Measurements from ENCODE around the gene KCND3. TPM values are rescaled to one million over a fixed set of nuclear protein-coding genes. Genes with fewer than 3 reads are reported as not detected.
A peak's percentile ranks its signal among the peaks of the same experiment; 100 is the strongest.

KCND3 gene
- total RNA-seq, 1 donor from 2014 or later: 8.1 TPM

DNA sequence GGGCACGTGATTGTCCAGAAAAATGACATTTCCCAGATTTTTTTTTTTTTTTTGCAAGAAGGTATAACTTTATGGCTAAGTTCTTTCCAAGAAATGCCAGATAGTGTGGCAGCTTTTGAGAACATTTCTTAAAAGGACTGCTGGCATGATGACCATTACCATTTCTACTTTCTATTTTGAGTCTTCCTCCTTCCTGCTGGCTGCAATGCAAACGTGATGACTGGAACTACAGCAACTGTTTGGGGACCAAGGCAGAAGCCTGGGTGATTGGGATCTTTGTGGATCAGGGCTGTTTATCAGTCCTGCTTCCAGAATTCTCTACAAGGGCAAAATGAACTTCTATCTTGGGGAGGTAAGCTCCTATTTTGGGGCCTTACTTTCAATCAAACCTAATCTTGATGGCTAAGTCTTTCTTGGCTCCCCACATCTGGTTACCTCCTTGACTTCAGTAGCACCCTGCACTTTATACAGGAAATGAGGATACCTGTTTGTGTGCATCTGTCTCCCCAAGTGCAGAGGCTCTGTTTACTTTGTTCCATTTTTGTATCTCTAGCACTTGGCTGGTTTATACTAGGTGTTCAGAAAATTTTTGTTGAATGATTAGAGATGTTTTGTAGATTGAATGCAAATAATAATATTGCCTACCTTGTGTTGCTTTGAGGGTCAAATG lies 237.4 kb downstream of the KCND3 start:
- H3K27me3 ChIP-seq: no peaks in the 10 kb centered on the region
- DNase-seq (ENCODE audit: extremely low spot score in 2 of 2): no peak
- no peak overlapping the region for H3K27ac ChIP-seq
- TF ChIP-seq, protein P1, sequence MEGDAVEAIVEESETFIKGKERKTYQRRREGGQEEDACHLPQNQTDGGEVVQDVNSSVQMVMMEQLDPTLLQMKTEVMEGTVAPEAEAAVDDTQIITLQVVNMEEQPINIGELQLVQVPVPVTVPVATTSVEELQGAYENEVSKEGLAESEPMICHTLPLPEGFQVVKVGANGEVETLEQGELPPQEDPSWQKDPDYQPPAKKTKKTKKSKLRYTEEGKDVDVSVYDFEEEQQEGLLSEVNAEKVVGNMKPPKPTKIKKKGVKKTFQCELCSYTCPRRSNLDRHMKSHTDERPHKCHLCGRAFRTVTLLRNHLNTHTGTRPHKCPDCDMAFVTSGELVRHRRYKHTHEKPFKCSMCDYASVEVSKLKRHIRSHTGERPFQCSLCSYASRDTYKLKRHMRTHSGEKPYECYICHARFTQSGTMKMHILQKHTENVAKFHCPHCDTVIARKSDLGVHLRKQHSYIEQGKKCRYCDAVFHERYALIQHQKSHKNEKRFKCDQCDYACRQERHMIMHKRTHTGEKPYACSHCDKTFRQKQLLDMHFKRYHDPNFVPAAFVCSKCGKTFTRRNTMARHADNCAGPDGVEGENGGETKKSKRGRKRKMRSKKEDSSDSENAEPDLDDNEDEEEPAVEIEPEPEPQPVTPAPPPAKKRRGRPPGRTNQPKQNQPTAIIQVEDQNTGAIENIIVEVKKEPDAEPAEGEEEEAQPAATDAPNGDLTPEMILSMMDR (IDR thresholded peaks at IDR 0.05): no peak
- TF ChIP-seq POLR2AphosphoS5 (IDR thresholded peaks at IDR 0.05; ENCODE audit: insufficient read depth in 1 of 2, low read depth in 1 of 2) (no peak), POLR2A (IDR thresholded peaks at IDR 0.05) (no peak)
- no peak overlapping the region for H3K4me3 ChIP-seq
- intact Hi-C loops (cut with DNase I): no loop called here
- peaks cover 16% of the 10 kb centered on the region for H3K4me1 ChIP-seq
- H3K9me3 ChIP-seq: no peaks in the 10 kb centered on the region
- H3K36me3 ChIP-seq: no peaks in the 10 kb centered on the region

DNA sequence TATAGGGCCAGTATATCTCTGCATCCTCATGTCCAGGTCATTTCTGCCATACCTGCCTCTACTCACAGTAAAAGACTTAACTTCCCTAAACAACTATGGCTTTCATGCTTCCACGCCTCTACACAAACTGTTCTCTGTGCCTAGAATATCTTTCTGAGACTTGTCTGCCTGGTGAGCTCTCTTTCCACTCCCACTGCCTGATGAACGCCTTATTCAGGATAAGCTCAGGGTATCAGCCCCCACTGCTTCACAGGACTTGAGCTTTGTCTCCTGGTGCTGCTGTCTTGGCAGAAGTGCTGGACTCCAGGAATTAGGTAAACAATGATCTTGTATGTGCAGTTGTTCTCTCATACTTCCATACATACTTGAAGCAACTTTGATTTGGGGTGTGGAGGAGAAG lies 238.6 kb downstream of the KCND3 start:
- TF ChIP-seq POLR2A (IDR thresholded peaks at IDR 0.05) (no peak), POLR2AphosphoS5 (IDR thresholded peaks at IDR 0.05; ENCODE audit: insufficient read depth in 1 of 2, low read depth in 1 of 2) (no peak)
- TF ChIP-seq, protein P1 (IDR thresholded peaks at IDR 0.05): no peak
- Histone ChIP-seq H3K27me3 (no peaks in the 10 kb centered on the region), H3K9me3 (no peaks in the 10 kb centered on the region), H3K4me1 (peaks cover 8% of the 10 kb centered on the region), H3K4me3 (no peak overlapping the region), H3K27ac (no peak overlapping the region), H3K36me3 (no peaks in the 10 kb centered on the region)
- intact Hi-C loops (cut with DNase I): no loop called here
- no peak for DNase-seq (ENCODE audit: extremely low spot score in 2 of 2)

- no peaks in the 10 kb centered on the region for H3K27me3 ChIP-seq
- no peak overlapping the region for H3K27ac ChIP-seq
- intact Hi-C loops (cut with DNase I): loop anchor here (10.0 kb wide), 1 partner anchor 245 kb away; the partner anchor contains the start of genes ADORA3 and TMIGD3
- H3K9me3 ChIP-seq: no peaks in the 10 kb centered on the region
- H3K4me3 ChIP-seq: no peak overlapping the region
- no peak for TF ChIP-seq POLR2A (IDR thresholded peaks at IDR 0.05)
- TF ChIP-seq POLR2AphosphoS5 (IDR thresholded peaks at IDR 0.05; ENCODE audit: insufficient read depth in 1 of 2, low read depth in 1 of 2): no peak
- TF ChIP-seq, protein P1 (IDR thresholded peaks at IDR 0.05): no peak
- H3K36me3 ChIP-seq: no peaks in the 10 kb centered on the region
- DNase-seq (ENCODE audit: extremely low spot score in 2 of 2): no peak
- peaks cover 2% of the 10 kb centered on the region for H3K4me1 ChIP-seq
Measured at GRCh38 chr1:111749628-111750027, 239.8 kb downstream of the KCND3 start.

GRCh38 chr1:111747947-111748346 lies 241.5 kb downstream of the KCND3 start:
- Histone ChIP-seq H3K36me3 (no peaks in the 10 kb centered on the region), H3K9me3 (no peaks in the 10 kb centered on the region), H3K4me1 (no peaks in the 10 kb centered on the region), H3K27me3 (no peaks in the 10 kb centered on the region), H3K4me3 (no peak overlapping the region), H3K27ac (no peak overlapping the region)
- TF ChIP-seq, protein P1 (IDR thresholded peaks at IDR 0.05): no peak
- TF ChIP-seq POLR2A (IDR thresholded peaks at IDR 0.05): no peak
- no peak for TF ChIP-seq POLR2AphosphoS5 (IDR thresholded peaks at IDR 0.05; ENCODE audit: insufficient read depth in 1 of 2, low read depth in 1 of 2)
- intact Hi-C loops (cut with DNase I): loop anchor here (10.0 kb wide), 1 partner anchor 243 kb away; the partner anchor contains the start of genes ADORA3 and TMIGD3
- peak in 1 of 2 donors; percentile 71 for DNase-seq (ENCODE audit: extremely low spot score in 2 of 2)

DNA sequence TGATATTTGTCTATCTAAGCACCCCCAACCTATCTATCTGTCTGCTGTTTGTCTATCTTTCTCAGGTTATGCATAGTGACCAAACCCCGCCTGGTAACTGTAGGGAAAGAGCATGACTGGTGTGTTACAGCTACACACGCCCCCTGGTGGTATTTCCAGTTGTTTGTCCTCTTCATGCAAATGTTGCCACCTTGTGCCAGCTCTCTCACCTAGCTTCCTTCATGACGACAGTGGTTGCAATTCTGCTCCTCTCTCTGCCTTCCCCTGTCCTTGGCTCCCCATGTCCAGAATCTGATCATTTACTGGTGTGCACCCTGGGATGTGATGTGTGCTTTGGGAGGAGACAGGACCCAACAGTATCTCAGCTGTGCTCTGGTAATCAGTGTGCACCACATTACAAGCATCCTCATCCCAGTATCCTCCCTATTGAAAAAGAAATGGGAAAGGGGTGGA lies 242.2 kb downstream of the KCND3 start:
- Histone ChIP-seq H3K9me3 (no peaks in the 10 kb centered on the region), H3K4me3 (no peak overlapping the region), H3K4me1 (no peaks in the 10 kb centered on the region), H3K36me3 (no peaks in the 10 kb centered on the region), H3K27ac (no peak overlapping the region), H3K27me3 (no peaks in the 10 kb centered on the region)
- intact Hi-C loops (cut with DNase I): loop anchor here (10.0 kb wide), 1 partner anchor 243 kb away; the partner anchor contains the start of genes ADORA3 and TMIGD3
- no peak for TF ChIP-seq POLR2A (IDR thresholded peaks at IDR 0.05)
- TF ChIP-seq, protein P1 (IDR thresholded peaks at IDR 0.05): peak; percentile 41 to 58 (median 46)
- peak in 1 of 2 donors; percentile 83 for DNase-seq (ENCODE audit: extremely low spot score in 2 of 2)
